Stimulated activated CD8-positive, alpha-beta memory T cell treated with anti-CD3 and anti-CD28 coated beads, Interleukin-2, amount 100 ng/mL, for 1 hour (primary cell): Measurements from ENCODE around the gene NDST4.

ENCODE experiments used
- DNase-seq, 2 donors: peaks; one replicate each; pipeline ENCODE4 v3.0.0-alpha.2; 2020; ENCODE audit warnings: low read depth in 2 of 2

The NDST4 gene

DNA sequence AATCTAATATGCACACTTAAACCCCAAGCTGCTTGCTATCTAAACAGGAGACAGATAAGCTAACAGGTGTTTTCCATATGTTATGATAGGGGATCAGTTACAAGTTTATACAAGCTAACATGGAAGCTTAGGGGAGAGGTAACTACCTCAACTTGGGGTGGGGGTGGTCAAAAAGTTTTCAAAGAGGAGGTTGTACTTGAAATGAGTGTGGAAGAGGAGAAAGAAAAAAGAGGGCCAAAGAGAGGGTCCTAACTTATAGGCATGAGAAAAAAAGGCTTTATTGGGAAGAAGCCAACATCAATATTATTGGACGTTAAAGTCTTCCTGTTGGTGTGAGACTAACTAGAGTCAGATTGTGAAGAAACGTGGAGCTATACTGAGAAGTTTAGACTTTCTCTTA lies 205.9 kb downstream of the NDST4 start:
- DNase-seq, result no peak

DNA sequence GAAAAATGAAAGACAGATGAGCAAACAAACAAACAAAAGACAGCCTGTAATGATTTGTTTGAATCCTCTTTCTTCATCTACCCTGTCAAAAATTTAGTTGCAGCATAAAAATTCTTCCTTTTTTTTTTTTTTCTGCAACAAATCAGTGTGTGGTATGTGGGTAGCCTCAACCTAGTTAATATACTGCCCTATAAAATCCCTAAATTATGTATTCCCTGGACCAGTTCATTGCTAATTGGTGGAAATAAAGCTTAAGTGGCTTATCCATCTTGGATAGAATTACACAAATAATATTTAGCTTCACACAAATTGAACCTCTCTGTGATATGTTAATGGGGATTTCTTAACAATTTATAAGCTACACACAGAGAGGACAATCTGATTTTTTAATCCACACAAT lies 208.4 kb downstream of the NDST4 start:
- DNase-seq, result no peak

DNA sequence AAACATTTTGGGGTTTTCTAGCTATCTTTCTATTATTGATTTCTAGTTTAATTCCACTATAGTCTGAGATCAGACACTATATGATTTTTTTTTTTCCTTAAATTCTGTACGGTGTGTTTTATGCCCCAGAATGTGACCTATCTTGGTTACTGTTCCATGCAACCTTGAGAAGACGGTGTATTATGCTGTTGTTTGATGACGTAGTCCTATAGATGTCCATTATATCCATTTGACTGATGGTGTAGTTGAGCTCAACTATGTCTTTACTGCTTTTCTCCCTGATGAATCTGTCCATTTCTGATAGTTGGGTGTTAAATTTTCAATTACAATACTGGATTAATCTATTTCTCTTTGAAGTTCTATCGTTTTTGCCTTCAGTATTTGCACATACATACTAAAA lies 212.5 kb downstream of the NDST4 start:
- DNase-seq, result no peak

DNA sequence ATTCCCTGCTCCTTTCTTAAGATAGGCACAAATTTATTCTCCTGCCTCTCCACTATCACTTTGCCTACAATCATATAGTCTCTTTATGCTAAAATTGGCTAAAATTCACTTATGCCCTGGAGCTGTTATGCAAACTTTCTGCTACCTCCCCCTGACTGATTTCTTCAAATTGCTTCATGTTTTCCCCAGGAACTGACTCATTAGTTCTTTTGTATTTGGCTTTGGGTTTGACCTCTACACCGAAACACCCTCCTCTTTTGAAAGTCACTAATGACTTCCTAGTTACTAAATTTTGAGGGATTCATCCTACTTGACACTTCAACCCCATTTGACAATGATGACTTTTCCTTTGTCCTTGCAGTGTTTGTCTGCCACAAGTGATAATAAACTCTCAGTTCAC lies 222.6 kb downstream of the NDST4 start:
- DNase-seq, result no peak

DNA sequence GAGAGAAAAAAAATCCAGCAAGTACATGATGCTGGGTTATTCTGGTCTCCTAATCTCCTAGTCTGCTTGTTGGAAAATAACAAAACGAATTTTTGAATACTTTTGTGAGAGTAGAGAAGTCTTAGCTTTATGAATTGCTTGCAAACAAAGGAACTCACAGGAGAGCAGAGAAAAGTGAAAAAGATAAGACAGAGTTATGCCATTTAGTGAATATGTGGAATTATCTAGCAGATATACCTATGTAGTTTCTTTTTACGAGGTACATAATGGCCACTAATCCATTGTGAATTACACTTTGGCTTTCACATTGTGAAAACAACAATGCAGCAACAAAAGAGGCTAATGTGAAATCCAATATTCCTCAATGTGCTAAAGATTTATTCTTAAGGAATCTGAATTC lies 226.7 kb downstream of the NDST4 start:
- no peak for DNase-seq

DNA sequence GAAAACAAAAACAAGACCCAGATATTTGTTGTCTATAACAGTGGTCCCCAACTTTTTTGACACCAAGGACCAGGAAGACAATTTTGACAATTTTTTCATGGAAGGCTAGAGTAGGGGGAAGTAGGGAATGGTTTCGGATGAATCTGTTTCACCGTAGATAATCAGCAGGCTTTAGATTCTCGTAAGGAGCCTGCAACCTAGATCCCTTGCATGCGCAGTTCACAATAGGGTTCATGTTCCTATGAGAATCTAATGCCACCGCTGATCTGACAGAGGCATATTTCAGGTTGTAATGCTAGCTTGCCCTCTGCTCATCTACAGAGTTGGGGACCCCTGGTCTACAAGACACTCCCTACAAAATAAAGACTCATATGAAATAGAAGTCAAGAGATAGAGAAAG lies 229.8 kb downstream of the NDST4 start:
- no peak for DNase-seq

DNA sequence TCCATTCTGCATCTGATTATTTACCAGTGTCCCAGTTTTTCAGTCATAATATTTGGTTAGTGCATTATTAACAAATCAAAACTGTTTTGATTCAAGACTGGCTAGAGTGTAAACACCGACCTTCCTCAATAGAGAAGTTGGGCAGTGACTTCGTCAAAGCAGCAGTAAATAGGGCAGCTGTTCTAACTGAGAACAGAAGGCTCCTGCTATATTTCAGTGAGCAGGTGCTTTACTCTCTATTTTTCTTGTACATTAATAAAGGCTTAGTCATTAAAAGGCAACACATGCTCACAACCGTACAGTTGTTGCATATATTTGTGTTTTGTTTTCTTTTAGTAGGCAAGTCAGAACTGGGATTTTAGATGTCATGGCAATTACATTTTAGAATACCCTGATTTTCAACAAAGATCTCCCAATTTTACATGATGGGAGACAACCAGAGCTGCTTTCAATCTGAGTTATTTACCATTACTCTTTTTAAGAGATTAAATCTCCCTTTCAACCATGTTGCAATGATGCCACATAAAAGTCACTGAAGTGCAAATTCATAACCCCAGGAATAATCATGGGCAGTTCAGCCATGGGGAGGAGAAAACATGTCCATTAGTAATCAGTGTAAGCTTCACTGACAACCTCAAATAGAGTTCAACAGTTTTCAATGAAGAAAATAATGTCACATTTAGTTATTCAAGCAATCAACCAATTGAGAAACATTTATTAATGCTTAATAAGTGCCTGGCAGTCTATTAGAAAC lies 233.3 kb downstream of the NDST4 start:
- no peak for DNase-seq

DNA sequence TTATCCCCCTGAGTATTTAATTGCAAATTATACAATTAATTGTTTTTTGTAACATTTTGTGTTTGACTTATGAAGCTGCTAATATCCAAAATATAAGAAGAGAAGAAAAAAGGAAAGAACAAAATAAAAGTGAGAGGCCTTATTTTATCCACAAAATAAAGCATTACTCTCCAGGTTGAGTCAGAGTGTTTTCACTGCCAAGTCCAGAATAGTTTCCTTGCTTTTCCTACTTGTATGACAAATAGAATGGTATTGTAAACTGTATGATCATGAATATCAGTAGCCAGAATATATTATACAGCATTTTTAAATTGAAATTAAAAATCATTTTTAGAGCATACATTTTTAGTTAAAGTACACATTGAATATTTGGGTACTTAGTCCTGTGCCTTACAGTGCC lies 237.8 kb downstream of the NDST4 start:
- no peak for DNase-seq

DNA sequence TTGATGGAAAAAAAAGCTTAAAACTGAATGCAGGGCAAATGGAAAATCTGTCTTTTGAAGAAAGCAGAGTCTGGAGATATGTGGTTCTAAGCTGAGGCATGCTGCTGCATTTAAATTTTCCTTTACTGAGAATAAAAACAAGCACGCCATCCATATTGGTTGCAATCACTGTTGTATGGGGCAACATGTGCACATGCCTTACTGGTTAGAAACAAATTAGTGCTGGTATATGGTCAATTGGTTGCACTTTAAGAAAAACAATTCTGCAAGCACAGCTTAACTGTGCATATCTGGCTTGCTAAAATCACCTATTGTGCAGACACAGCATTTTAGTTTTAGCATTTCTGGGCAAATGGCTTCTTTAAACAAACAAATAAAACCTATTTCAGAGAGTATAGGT lies 239.1 kb downstream of the NDST4 start:
- no peak for DNase-seq

DNA sequence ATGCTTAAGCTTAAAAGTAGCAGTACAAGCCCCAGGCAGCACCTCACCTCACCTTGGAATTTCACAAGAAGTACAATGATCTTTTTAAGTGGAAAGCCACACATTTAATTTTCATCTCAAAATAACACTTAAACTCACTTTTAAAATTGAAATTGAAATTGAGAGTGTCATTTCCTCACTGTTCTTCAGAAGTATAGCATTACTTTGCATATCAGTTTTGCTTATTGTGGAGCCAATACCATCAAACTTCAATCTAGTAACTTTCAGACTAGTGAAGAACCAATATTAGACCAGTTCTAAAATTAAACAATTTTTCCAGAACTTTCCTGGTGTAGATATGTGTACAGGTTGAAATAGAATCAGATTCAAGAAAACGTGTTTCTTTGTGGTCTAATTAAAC lies 242.4 kb downstream of the NDST4 start:
- DNase-seq, result no peak

DNA sequence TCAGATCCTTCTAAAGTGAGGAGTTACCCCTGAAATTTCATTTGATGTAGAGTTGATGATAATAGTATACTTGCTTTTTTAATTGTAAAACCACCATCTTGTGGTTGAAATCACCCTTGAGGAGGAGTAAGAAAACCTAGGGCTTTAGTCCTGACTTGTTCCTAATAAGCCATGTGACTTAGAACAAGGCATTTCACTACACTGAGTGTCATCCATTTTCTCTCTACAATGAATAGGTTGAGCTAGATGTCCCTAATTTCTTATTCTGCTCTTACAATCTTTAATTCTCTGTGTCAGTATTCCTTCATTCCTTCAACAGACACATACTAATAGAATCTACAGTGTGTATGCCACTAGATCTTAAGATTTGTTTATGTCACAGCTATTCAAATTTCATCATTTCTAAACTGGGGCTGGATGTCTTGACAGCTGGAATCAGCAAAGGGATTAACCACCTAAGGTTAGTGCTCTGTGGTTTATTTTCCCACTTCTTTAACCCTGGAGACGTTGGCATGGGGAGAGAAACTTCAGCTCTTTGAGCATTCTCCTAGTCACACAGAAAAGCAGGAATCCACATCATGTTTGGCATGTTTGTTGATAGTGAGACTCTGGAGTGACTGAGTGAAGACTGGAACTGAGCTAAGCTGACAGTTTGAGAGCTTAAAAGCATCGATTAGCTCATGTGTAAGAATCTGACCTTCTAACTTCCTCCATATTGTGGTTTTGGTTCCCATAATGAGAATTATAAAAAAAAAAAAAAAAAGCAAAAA lies 246.3 kb downstream of the NDST4 start:
- DNase-seq, result no peak

DNA sequence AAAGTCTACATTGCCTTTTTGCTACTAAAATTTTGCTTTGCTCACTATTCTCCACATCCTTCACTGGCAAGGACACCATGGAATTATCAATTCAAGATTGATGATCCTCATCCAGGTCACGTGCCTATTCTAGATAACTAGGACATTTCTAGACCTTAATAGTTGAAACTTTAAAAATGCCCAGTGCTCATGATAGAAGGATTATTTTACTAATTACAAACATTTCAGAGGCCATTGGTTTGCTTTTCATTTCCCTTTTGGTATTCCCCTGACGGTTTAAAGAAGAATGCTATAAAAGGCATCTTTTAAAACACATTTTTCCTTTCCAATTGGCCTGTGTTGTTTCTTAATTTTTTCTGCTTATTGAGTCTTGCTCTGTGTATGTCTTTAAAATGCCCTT lies 249.4 kb downstream of the NDST4 start:
- no peak for DNase-seq

DNA sequence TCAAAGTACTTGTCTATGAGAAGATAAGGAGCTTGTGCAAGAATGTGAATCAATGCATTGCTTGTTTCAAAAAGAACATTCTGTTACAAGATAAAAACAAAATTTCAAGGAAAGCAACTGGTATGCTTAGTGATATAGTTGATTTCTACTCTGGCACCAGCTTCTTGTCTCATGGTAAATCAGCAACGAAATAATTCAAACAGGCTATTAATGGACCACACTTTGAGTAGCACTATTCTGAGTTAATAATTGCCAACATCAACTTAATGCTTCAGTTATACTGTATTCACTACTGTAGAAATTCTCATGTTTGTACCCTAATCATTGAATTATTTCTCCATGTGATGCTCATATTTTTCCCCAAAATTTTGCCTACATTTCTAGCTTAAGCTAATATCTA lies 252.6 kb downstream of the NDST4 start:
- DNase-seq, result no peak

DNA sequence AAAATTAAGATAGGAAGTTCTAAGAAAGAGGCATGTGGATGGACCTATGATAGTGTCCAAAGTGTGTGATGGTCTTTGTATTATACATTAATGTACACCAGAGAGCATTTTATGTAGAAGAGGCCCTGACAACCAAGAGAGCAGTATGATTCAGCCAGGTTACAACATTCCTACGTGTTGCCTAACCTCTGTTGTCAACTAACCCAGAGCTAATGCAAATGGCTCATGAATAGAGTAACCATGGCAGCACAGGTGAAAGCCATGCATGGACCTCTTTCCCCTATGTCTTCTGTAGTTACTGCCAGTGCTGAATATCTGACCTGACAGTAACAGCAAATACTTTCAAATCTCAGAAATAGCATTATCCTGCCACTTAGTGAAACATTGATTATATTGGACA lies 255.6 kb downstream of the NDST4 start:
- DNase-seq, result no peak

DNA sequence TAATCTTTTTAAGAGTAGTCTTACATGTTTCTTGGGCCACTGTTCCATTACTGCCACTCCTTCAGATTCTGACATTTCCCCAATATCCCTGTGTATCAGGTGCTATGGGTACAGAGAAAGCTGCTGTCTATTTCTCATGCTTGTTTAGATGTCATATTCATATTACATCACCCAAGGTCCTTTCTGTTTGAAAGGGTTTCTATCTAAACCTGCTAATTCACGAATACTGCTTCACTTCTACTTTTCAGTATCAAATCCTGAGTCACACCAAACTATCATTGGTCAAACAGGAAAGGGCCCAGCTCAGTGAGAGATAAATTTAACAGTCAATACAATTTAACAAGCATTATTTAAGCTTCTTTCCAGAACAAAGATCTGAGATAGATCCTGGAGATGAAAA lies 273.4 kb downstream of the NDST4 start:
- DNase-seq, result no peak

DNA sequence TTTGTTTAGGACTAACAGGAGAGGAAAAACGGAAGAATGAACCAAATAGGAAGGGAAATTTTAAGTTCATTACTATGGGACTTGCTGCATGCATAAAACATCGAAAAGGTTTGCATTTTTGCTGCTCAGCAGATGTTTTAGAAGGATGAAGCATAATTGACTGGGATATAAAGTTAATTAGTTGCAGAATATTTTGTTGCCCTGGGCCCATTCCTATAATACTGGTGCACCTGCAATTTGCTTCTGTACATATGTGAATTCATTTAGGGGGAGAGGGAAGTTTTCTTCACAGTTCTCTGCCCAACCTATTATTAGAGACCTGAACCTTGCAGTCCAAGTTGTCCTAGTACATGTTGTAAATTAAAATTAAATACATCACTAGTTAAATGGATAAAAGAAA lies 282.8 kb downstream of the NDST4 start:
- no peak for DNase-seq

DNA sequence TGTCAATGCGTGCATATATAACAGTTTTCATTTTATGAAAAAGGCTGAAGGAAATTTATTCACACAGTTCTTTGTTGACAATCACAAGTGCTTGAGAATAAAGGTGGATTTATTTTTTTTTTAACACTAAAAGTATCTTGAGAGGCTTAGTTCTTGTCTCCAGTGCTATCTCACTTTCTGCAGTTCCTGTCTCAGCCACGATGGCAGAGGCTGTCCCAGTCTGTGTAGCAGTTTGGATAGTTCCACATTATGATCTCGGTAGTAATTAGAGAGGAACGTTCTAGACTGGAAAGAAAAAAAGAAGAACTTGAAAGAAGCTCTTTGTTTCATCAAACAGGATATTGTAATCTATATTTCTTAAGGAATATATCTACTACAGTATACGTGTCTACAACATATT lies 285.8 kb downstream of the NDST4 start:
- no peak for DNase-seq

DNA sequence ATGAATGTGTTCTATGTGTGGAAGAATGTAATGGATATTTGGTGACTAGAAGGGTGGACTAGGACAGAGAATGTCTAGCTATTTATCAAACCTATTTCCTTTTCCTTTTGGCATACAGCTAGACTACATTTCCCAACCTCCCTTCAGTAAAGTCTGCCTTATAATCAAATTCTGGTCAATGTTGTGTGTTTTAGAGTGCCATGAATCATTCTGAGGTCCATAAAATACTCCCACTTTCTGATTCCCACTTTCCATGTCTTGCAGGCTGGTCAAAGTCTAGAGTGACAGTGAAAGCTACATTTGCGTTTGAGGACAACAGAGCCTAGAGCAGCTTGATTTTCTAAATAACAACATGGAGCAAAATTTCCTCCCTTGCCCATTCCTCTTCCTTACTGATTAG lies 297.7 kb downstream of the NDST4 start:
- DNase-seq, result no peak

DNA sequence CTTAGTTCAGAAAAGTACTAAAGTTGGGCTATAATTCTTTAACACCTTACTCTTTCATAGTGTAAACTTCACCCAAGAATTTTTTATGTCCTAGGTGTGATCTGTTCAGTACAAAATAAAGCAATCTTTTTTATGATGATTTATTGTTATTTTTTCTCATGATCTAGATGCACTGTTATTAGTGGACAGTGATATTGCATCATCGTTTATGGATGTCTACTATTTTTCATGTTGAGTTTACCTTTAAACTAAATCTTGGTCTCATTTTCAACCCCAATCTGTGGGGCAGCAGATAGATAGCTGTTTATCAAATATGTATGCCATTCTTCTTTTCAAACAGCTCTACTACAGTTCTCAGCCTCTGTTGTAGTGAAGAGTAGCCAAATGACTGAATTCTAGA lies 299.5 kb downstream of the NDST4 start:
- DNase-seq, result no peak

DNA sequence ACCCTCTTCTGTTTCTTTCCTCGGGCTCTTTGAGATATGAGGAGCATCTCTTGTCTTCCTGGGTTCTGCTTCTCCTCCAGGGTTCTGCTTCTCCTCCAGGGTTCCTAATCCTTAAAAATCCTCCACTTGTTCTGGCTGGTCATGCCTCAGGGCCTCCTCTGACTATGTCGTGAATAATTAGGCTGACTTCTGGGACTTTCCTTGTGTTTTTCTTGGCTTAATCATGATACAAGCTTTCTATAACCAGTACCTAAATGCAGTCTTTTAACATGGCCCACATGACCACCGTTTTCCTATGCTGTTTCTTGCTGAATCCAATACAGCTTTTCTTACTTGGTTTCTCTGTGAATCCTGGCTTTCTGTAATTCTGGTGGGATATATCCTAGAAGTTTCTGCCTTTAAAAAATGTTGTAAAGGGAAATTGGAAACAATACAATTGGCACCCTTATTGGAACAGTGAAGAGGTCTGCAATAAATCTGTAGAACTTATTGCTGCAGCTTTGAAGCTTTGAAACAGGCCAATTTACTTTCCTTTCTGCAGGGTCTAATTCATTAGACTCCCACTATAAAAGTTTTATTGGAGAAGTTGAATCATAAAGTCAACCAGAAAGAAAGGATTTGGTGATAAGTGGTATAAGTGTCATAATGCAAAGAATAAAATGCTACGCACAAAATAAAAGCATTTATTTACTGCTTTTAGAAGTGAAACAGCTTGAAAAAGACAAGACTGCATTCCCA lies 301.7 kb downstream of the NDST4 start:
- no peak for DNase-seq

DNA sequence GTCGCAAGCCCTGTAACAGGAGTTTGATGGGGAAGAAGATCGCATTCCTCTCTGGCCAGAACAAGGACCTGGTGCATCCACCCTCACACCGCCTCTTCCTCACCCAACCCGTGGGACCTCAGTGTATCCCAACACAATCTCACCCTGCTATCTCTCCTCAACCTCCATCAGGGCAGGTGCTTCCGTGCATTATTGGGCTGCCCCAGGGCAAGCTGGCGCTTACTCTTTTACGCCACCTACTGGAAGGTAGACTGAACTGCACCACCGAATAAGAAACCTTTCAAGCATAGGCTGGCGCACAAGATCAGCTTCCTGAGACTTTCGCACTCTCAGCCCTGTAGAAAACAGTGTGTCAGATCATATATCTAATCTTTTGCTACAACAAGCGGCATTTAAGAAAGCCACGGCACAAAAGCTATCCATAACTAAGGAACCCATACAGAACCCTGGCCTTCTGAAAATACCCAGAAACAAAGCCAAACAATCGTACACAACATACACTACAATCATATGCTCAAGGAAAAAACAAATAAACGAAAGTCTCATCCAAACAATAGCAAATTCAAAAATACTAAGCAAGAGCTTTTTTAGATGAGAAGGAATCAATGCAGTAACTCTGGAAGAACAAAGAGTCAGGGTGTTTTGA lies 305.5 kb downstream of the NDST4 start:
- no peak for DNase-seq

DNA sequence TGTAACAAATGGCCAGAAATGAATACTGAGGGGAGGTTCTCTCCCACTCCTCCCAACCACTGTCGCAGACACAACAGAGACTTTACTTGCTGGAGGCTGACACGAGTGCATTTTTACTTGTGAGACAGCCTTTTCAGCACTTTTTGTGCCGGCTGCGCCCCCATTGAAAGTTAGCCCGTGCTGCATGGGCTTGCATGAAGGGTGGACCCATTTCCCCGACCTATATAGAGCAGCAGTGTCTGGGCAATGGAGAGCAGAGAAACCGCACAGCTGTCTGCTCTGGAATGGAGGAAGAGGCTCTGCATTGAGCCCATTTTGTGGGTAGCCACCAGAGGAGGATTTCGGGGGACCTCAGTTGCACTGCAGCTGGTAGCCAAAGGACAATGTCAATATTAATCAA lies 306.1 kb downstream of the NDST4 start:
- no peak for DNase-seq
